D721Med (cell line): ENCODE results near the gene CTDSP2.

Source experiments
- DNase-seq: peaks from one replicate; pipeline ENCODE4 v3.0.0; 2011; ENCODE audit warnings: low spot score; ENCODE audit not compliant: insufficient read length
- FAIRE-seq: peaks from 2 replicates; lab custom pipeline; 2011; peaks lifted over from hg19 to GRCh38; lab: Jason Lieb, UNC
- TF ChIP-seq, protein P1 (sequence below): IDR thresholded peaks from 2 replicates; pipeline ENCODE4 v1.5.1; 2012; ENCODE audit warnings: mild to moderate bottlenecking, control low read depth; ENCODE audit not compliant: insufficient read depth; ENCODE audit errors: missing control alignments

CTDSP2 gene

DNA sequence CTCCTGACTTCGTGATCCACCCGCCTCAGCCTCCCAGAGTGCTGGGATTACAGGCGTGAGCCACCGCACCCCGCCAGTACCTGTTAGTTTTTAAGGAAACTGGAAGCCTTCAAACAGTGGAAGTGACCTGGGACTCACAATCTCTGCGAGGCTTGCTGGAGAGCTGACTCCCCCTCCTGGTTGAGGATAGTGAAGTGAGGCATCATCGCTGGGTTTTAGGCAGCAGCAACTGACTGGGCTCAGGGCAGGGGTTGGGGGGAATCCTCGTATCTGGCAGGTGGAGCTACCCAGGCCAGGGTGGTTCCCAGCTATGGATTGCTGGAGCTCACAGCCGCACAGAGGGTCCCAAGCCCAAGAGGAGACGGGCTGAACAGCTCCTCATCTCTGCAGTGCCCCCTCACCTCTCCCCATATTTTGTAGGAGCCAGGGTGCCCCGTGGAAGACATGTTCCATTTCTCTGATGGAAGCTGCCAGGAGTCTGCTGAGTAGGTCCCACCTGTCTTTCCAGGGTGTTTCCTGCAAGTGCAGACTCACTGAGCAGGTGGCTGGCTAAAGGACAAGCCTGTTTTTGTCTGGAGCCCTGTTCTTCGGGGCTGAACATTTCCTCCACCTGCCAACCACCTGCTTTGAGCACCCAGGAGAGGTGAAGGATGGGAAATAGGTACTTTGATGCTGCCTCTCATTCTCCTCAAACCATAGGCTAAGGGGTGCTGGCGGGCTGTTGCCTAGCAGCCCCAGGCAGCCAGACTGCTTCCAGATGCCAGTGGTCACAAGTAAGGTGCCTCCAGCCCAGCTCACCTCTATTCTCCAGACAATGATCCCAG is 31.1 kb downstream of the CTDSP2 start:
- DNase-seq (no peak), FAIRE-seq (no peak)
- TF ChIP-seq, protein P1, sequence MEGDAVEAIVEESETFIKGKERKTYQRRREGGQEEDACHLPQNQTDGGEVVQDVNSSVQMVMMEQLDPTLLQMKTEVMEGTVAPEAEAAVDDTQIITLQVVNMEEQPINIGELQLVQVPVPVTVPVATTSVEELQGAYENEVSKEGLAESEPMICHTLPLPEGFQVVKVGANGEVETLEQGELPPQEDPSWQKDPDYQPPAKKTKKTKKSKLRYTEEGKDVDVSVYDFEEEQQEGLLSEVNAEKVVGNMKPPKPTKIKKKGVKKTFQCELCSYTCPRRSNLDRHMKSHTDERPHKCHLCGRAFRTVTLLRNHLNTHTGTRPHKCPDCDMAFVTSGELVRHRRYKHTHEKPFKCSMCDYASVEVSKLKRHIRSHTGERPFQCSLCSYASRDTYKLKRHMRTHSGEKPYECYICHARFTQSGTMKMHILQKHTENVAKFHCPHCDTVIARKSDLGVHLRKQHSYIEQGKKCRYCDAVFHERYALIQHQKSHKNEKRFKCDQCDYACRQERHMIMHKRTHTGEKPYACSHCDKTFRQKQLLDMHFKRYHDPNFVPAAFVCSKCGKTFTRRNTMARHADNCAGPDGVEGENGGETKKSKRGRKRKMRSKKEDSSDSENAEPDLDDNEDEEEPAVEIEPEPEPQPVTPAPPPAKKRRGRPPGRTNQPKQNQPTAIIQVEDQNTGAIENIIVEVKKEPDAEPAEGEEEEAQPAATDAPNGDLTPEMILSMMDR, result peak; percentile 19

- DNase-seq (no peak), FAIRE-seq (no peak)
- TF ChIP-seq, protein P1, result no peak
These were observed 32.4 kb downstream of the CTDSP2 start for GRCh38 chr12:57813971-57814772.

DNA sequence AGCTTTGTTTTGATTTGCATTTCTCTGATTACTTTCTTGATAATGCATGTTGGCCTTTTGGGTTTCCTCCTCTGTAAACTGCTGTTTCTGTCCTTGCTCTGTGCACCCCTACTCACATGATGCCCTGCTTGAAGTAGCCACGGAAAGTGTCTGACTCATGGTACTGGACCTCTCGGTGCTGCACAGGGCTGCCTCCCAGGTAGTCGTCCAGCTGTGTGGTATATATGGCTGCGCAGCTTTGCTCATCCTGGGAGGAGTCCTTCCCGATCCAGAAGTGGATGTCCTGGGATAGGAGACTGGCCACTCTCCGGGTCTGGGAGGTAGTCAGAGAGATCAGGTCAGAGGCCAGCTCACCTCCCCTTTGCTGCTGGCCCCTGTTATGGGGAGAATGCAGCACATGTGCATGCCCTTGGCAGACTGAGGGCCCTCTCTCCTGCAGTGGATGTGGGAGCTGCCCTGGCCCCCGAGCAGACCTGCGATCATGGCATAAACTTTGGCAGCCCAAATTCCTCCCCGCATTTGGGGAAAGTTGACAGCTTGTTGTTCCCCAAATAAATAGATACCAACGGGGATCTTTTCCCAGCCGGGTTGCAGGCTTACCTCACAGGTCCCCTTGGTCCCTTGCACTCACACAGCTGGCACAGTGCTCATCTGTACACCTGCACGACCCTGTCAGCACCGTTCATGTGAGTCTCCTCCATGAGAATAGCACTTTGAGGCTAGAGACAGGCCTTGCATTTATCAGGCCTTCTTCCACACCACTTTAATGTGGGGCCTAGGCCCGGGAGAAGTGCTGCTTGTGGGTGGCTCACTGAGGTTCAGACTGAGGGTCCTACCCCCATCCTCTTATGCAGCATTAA is 33.2 kb downstream of the CTDSP2 start:
- DNase-seq (no peak), FAIRE-seq (no peak)
- TF ChIP-seq, protein P1, result no peak

DNA sequence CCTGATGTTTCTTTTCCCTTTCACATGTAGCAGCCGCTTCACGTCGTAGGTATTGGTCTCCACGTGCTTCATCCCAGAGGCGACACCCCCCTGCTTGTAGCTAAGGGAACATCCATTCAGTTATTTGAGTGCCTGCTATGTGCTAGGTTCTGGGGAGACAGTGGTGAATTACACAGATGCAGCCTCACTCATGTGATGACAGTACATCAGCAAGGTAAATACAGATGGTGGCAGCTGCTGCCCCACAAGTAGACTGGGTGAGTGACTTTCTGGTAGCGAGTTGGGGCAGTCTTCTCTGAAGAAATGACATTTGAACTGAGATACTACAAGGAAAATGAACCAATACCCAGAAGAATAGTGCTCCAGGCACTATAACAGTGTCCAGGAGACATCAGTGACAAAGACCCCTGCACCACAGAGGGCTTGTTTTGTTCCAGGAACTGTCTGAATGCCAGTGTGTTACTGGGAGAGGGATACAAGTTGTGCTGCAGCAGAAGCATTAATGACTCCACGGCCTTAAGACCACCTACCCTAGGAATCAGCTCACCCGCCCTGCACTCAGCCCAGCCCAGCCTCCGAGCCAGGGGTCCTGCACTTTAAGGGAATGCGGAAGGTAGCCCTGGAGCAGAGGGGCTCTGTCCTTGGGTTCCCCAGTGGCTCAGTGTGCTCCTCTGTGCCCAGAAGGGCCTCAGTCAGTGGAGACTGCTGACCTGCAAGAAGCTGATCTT is 35.3 kb downstream of the CTDSP2 start:
- TF ChIP-seq, protein P1, result no peak
- FAIRE-seq (no peak), DNase-seq (no peak)

DNA sequence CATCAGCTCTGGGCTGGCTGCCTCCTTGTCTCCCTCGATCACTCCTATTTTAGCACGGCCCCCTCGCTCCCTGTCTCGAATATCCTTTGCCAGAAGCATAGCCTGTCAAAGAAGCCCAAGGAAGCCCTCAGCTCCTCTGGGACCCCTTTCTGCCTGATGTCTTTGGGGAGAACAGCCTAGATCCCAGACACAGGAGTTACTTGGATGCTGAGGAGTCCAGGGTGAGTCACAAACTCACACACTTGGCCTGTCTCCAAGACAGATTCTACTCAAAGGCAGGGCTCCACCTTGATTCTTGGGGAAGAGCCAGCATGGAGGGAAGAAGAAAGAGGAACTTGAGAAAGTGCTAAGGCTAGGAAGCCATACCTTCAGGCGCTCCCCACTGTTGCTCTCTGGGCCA is 36.1 kb downstream of the CTDSP2 start:
- FAIRE-seq (no peak), DNase-seq (no peak)
- TF ChIP-seq, protein P1, result no peak

DNA sequence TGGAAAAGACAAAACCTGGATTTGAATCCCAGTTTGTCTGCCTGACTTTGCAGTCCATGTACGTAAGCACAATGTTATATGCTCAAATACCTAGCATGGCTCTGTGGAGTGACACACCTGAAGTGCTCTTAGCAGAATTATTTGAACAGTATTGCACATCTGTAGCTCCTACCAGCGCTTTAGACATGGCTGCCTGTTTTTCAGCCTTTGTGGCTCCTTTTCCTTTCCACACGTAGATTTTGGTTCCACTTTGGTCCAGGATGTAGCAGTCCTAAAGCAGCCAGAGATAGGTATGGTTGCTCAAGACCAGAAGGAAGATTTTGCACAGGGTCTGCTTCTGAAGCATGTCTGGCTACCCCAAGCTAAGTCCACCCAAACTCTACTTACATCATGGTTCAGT is 37.1 kb downstream of the CTDSP2 start:
- DNase-seq, result no peak
- no peak for FAIRE-seq
- TF ChIP-seq, protein P1, result no peak
